22Rv1 (cell line): Measurements from ENCODE around the gene STRAP.

Source experiments
- CTCF ChIP-seq: fragments of 450-650 bp; IDR thresholded peaks from 2 replicates; pipeline ENCODE4 v1.5.1; 2017; ENCODE audit warnings: mild to moderate bottlenecking
- ZFX ChIP-seq: fragments of 450-650 bp; IDR thresholded peaks from 2 replicates; pipeline ENCODE4 v1.6.1; 2017; ENCODE audit warnings: antibody characterized with exemption, borderline replicate concordance

DNA sequence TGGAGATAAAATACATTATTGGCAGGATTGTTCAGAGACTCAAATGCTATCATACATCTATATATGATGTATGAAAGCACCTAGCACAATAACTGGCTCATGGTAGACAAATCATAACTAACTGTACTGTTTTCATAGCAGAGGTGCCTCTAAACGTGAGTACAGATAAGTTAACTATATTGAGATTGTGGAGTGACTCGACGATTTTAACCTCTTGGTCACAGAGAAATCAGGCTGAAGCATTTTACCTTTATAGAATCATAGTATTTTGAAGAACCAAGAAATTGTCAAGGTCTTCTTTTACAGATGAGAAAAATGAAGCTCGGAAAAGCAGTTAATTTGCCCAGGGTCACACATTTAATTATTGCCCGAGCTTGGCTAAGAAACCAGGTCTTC, 28.3 kb downstream of the STRAP start:
- no peak for TF ChIP-seq CTCF
- TF ChIP-seq ZFX, result no peak
